Measurements from ENCODE around the gene TAF15. TPM values are rescaled to one million over a fixed set of nuclear protein-coding genes. Genes with fewer than 3 reads are reported as not detected.

The TAF15 gene
- total RNA-seq, 4 donors from 2014 or later: 62.8 to 115 (median 88.4) TPM

GRCh38 chr17:35764123-35764991 lies 44.9 kb upstream of the TAF15 start:
- H3K4me1 ChIP-seq: peaks cover 0 to 43% (median 29%) of the 10 kb centered on the region in 4 donors
- no peaks in the 10 kb centered on the region for H3K9me3 ChIP-seq
- H3K36me3 ChIP-seq: no peaks in the 10 kb centered on the region
- peak; percentile 69 for DNase-seq (ENCODE audit: low spot score in 2 of 2)
- WGBS, 2 donors: 8 to 12% methylated on average over 46 to 62 of the region's 75 CpGs
- H3K27me3 ChIP-seq: no peaks in the 10 kb centered on the region
- peak overlapping the region in 3 of 4 donors; percentile 54 to 77 (median 68) for H3K27ac ChIP-seq
- H3K4me3 ChIP-seq: peak overlapping the region; percentile 21 to 67 (median 42)
- TF ChIP-seq CTCF (IDR thresholded peaks at IDR 0.05) (peak; percentile 91 to 99 (median 98)), POLR2A (IDR thresholded peaks at IDR 0.05) (peak in 1 of 2 donors; percentile 15), EP300 (IDR thresholded peaks at IDR 0.05) (peak in 1 of 2 donors; percentile 66)

- Histone ChIP-seq H3K9me3 (no peaks in the 10 kb centered on the region), H3K4me1 (peaks cover 0 to 43% (median 29%) of the 10 kb centered on the region in 4 donors), H3K36me3 (no peaks in the 10 kb centered on the region), H3K27me3 (no peaks in the 10 kb centered on the region), H3K4me3 (peak overlapping the region in 1 of 4 donors; percentile 67), H3K27ac (peak overlapping the region in 2 of 4 donors; percentile 54 to 77)
- DNase-seq (ENCODE audit: low spot score in 2 of 2): no peak
- TF ChIP-seq CTCF (IDR thresholded peaks at IDR 0.05) (no peak), EP300 (IDR thresholded peaks at IDR 0.05) (no peak), POLR2A (IDR thresholded peaks at IDR 0.05) (no peak)
- 49 to 55% methylated on average over 11 of the region's 11 CpGs for WGBS, 2 donors
These were observed 44.1 kb upstream of the TAF15 start for GRCh38 chr17:35765086-35765710.

GRCh38 chr17:35765756-35766488 lies 43.4 kb upstream of the TAF15 start:
- DNase-seq (ENCODE audit: low spot score in 2 of 2): no peak
- Histone ChIP-seq H3K4me3 (no peak overlapping the region), H3K4me1 (peaks cover 0 to 43% (median 29%) of the 10 kb centered on the region in 4 donors), H3K27ac (peak overlapping the region in 2 of 4 donors; percentile 41 to 77), H3K36me3 (no peaks in the 10 kb centered on the region), H3K9me3 (no peaks in the 10 kb centered on the region), H3K27me3 (no peaks in the 10 kb centered on the region)
- WGBS, 2 donors: 43 to 46% methylated on average over 8 of the region's 8 CpGs
- TF ChIP-seq EP300 (IDR thresholded peaks at IDR 0.05) (no peak), POLR2A (IDR thresholded peaks at IDR 0.05) (no peak), CTCF (IDR thresholded peaks at IDR 0.05) (no peak)

GRCh38 chr17:35766489-35766877 lies 42.8 kb upstream of the TAF15 start:
- Histone ChIP-seq H3K27ac (peak overlapping the region in 2 of 4 donors; percentile 41 to 77), H3K4me3 (no peak overlapping the region), H3K9me3 (no peaks in the 10 kb centered on the region), H3K4me1 (peaks cover 0 to 43% (median 29%) of the 10 kb centered on the region in 4 donors), H3K36me3 (no peaks in the 10 kb centered on the region), H3K27me3 (no peaks in the 10 kb centered on the region)
- WGBS, 2 donors: 74 to 85% methylated on average over 19 to 22 of the region's 24 CpGs
- no peak for TF ChIP-seq EP300 (IDR thresholded peaks at IDR 0.05)
- TF ChIP-seq CTCF (IDR thresholded peaks at IDR 0.05): no peak
- no peak for TF ChIP-seq POLR2A (IDR thresholded peaks at IDR 0.05)
- DNase-seq (ENCODE audit: low spot score in 2 of 2): no peak

Measured in tibial nerve (tissue), 4 donors.